ENCODE results near the gene ZDHHC14. TPM values are rescaled to one million over a fixed set of nuclear protein-coding genes. Genes with fewer than 3 reads are reported as not detected.

Gene ZDHHC14
- total RNA-seq, 3 donors from 2014 or later, result 4.8 to 9.8 (median 8.5) TPM

- H3K36me3 ChIP-seq, result no peaks in the 10 kb centered on the region
- TF ChIP-seq POLR2AphosphoS5 (IDR thresholded peaks at IDR 0.05) (no peak), POLR2A (IDR thresholded peaks at IDR 0.05) (no peak), CTCF (IDR thresholded peaks at IDR 0.05) (no peak)
- H3K27me3 ChIP-seq, result no peaks in the 10 kb centered on the region
- H3K4me1 ChIP-seq, result no peaks in the 10 kb centered on the region
- intact Hi-C loops (cut with DNase I; ENCODE audit: low total_unique reads), result loop anchor here (10.0 kb wide), 1 partner anchor 962 kb away; no protein-coding TSS in a partner anchor
- no peak overlapping the region for H3K27ac ChIP-seq
- H3K4me3 ChIP-seq, result no peak overlapping the region
- no peaks in the 10 kb centered on the region for H3K9me3 ChIP-seq
- DNase-seq (ENCODE audit: low spot score in 2 of 2), result peak in 1 of 2 donors; percentile 40
These were observed 271.8 kb downstream of the ZDHHC14 start for GRCh38 chr6:157652601-157653363.

DNA sequence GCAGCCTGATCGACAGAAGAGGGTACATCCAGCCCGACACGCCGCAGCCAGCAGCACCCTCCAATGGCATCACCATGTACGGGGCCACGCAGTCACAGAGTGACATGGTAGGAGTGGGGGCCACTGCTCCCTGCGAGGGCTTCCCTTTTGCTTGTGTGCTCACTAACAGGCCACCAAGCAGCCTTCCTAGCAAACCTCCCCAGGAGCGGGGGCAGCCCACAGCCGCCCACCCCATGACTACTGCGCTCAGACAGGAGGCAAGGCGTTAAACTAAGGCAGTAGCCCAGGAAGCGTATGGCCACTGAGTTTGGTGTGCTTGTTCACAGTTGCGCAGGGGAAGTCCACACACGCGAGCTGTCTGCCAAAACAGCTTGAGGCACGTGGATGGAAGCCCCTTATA lies 272.5 kb downstream of the ZDHHC14 start:
- H3K9me3 ChIP-seq, result no peaks in the 10 kb centered on the region
- H3K4me1 ChIP-seq, result no peaks in the 10 kb centered on the region
- no peaks in the 10 kb centered on the region for H3K36me3 ChIP-seq
- H3K27ac ChIP-seq, result no peak overlapping the region
- H3K4me3 ChIP-seq, result no peak overlapping the region
- H3K27me3 ChIP-seq, result no peaks in the 10 kb centered on the region
- TF ChIP-seq CTCF (IDR thresholded peaks at IDR 0.05) (no peak), POLR2A (IDR thresholded peaks at IDR 0.05) (no peak), POLR2AphosphoS5 (IDR thresholded peaks at IDR 0.05) (no peak)
- intact Hi-C loops (cut with DNase I; ENCODE audit: low total_unique reads), result loop anchor here (10.0 kb wide), 1 partner anchor 961 kb away; no protein-coding TSS in a partner anchor
- peak in 1 of 2 donors; percentile 22 for DNase-seq (ENCODE audit: low spot score in 2 of 2)

DNA sequence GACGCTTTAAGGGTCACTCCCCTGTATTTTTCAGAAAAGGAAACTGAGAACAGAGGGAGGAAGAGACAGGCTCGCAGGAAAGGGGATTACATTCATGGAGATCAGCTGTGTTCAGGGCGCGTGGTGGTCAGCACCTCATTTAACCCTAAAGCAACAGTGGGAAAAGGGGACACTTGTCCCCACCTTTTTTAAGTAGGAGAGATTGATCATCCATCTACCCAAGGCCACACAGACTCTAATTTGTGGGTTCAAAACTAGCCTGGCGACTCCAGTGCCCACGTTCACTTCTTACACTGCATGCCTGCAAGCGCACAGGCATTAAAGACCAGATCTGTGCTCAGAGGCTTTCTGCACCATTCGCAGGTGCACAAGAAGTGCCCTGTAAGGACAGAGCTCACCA lies 274.1 kb downstream of the ZDHHC14 start:
- Histone ChIP-seq H3K36me3 (no peaks in the 10 kb centered on the region), H3K4me3 (no peak overlapping the region), H3K27ac (no peak overlapping the region), H3K27me3 (no peaks in the 10 kb centered on the region), H3K9me3 (no peaks in the 10 kb centered on the region), H3K4me1 (no peaks in the 10 kb centered on the region)
- intact Hi-C loops (cut with DNase I; ENCODE audit: low total_unique reads), result loop anchor here (10.0 kb wide), 1 partner anchor 960 kb away; no protein-coding TSS in a partner anchor
- DNase-seq (ENCODE audit: low spot score in 2 of 2), result no peak
- TF ChIP-seq POLR2A (IDR thresholded peaks at IDR 0.05), result no peak
- no peak for TF ChIP-seq POLR2AphosphoS5 (IDR thresholded peaks at IDR 0.05)
- no peak for TF ChIP-seq CTCF (IDR thresholded peaks at IDR 0.05)

- no peaks in the 10 kb centered on the region for H3K9me3 ChIP-seq
- no peaks in the 10 kb centered on the region for H3K27me3 ChIP-seq
- peak in 1 of 2 donors; percentile 19 for DNase-seq (ENCODE audit: low spot score in 2 of 2)
- H3K4me3 ChIP-seq, result no peak overlapping the region
- H3K36me3 ChIP-seq, result no peaks in the 10 kb centered on the region
- H3K27ac ChIP-seq, result no peak overlapping the region
- H3K4me1 ChIP-seq, result no peaks in the 10 kb centered on the region
- intact Hi-C loops (cut with DNase I; ENCODE audit: low total_unique reads), result loop anchor here (10.0 kb wide), 1 partner anchor 958 kb away; no protein-coding TSS in a partner anchor
- TF ChIP-seq CTCF (IDR thresholded peaks at IDR 0.05), result no peak
- no peak for TF ChIP-seq POLR2A (IDR thresholded peaks at IDR 0.05)
- TF ChIP-seq POLR2AphosphoS5 (IDR thresholded peaks at IDR 0.05), result no peak
These were observed 275.5 kb downstream of the ZDHHC14 start for GRCh38 chr6:157656437-157656997.

GRCh38 chr6:157657754-157658153 lies 276.8 kb downstream of the ZDHHC14 start:
- no peaks in the 10 kb centered on the region for H3K27me3 ChIP-seq
- TF ChIP-seq CTCF (IDR thresholded peaks at IDR 0.05), result no peak
- no peak for TF ChIP-seq POLR2AphosphoS5 (IDR thresholded peaks at IDR 0.05)
- TF ChIP-seq POLR2A (IDR thresholded peaks at IDR 0.05), result no peak
- H3K36me3 ChIP-seq, result no peaks in the 10 kb centered on the region
- H3K9me3 ChIP-seq, result no peaks in the 10 kb centered on the region
- no peak for DNase-seq (ENCODE audit: low spot score in 2 of 2)
- intact Hi-C loops (cut with DNase I; ENCODE audit: low total_unique reads), result loop anchor here (10.0 kb wide), 1 partner anchor 957 kb away; no protein-coding TSS in a partner anchor
- no peak overlapping the region for H3K27ac ChIP-seq
- no peak overlapping the region for H3K4me3 ChIP-seq
- no peaks in the 10 kb centered on the region for H3K4me1 ChIP-seq
